Stimulated activated CD4-positive, alpha-beta T cell treated with anti-CD3 and anti-CD28 coated beads, Interleukin-12 subunit alpha, Interleukin-12 subunit beta, amount 100 ng/mL, for 4 hours (primary cell): ENCODE results near the gene CHMP4B.

ENCODE experiments used
- DNase-seq: peaks from one replicate; pipeline ENCODE4 v3.0.0-alpha.2; 2020

The CHMP4B gene

GRCh38 chr20:33810885-33811775 is at the start of gene CHMP4B:
CHMP4B (plus strand) TSS chr20:33811348; CDS start chr20:33811469, 121 bp downstream.
- peak; percentile 96 for DNase-seq

- DNase-seq = no peak
Measured at GRCh38 chr20:33761698-33762250, 49.4 kb upstream of the CHMP4B start.

- DNase-seq = no peak
Measured at GRCh38 chr20:33765099-33765498, 46.0 kb upstream of the CHMP4B start.

GRCh38 chr20:33765592-33765991 is 45.6 kb upstream of the CHMP4B start:
- DNase-seq = no peak

- no peak for DNase-seq
Measured at GRCh38 chr20:33766686-33767085, 44.5 kb upstream of the CHMP4B start.

- no peak for DNase-seq
Measured at GRCh38 chr20:33767777-33768138, 43.4 kb upstream of the CHMP4B start.

GRCh38 chr20:33769043-33769442 is 42.1 kb upstream of the CHMP4B start:
- DNase-seq = no peak

- no peak for DNase-seq
Measured at GRCh38 chr20:33770005-33770404, 41.1 kb upstream of the CHMP4B start.

- no peak for DNase-seq
Measured at GRCh38 chr20:33771938-33772337, 39.2 kb upstream of the CHMP4B start.

GRCh38 chr20:33772439-33772838 is 38.7 kb upstream of the CHMP4B start:
- no peak for DNase-seq

- DNase-seq = no peak
Measured at GRCh38 chr20:33773412-33774089, 37.6 kb upstream of the CHMP4B start.

GRCh38 chr20:33777816-33778215 is 33.3 kb upstream of the CHMP4B start:
- no peak for DNase-seq

- DNase-seq = no peak
Measured at GRCh38 chr20:33781133-33781532, 30.0 kb upstream of the CHMP4B start.

- DNase-seq = no peak
Measured at GRCh38 chr20:33781945-33782344, 29.2 kb upstream of the CHMP4B start.

- no peak for DNase-seq
Measured at GRCh38 chr20:33783256-33783655, 27.9 kb upstream of the CHMP4B start.

- no peak for DNase-seq
Measured at GRCh38 chr20:33783818-33784217, 27.3 kb upstream of the CHMP4B start.

- no peak for DNase-seq
Measured at GRCh38 chr20:33784225-33784624, 26.9 kb upstream of the CHMP4B start.

GRCh38 chr20:33785503-33785902 is 25.6 kb upstream of the CHMP4B start:
- no peak for DNase-seq

GRCh38 chr20:33787253-33787891 is 23.8 kb upstream of the CHMP4B start:
- no peak for DNase-seq

- no peak for DNase-seq
Measured at GRCh38 chr20:33788351-33789049, 22.6 kb upstream of the CHMP4B start.

GRCh38 chr20:33789109-33789857 is 21.9 kb upstream of the CHMP4B start:
- no peak for DNase-seq

- DNase-seq = no peak
Measured at GRCh38 chr20:33789858-33790182, 21.3 kb upstream of the CHMP4B start.
